ENCODE data around the gene HOXC6.

DNA sequence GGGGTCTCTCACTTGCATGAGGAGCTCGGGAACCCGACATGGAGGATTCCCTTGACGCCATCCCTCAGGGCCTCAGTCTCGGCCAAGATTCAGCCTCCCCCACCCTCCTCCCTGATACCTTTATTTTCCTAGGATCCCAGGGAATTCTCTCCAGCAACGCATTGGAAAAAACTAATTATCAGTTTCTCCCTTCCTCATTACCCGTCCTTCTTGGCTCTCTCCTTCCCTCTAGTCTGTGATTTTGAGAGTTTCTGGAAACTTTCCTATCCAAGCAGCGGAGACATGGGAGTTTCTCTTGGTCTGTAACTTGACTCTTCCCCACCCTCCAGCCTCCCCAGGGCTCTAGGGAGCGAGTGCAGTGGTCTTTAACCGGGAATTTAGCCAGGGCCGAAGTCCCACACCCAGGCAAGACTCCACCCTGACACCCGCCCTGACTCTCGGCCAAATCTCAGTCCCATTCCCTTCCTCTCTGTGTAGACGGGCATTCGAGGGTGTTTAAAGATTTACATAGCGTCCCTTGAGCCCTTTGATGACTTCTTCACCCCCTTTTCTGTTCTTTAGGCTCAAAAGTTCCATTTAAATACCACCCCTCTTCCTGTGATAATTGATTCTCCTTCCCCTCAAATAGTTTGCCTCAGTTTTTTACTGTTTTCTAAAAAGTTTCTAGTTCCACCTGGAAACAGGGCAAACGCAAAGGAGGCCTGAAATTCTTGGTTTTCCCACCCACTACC is 11.3 kb downstream of the HOXC6 start:
- TF ChIP-seq CTCF (IDR thresholded peaks at IDR 0.05 in 2 of 3, conservative IDR thresholded peaks at IDR 0.05 in 1 of 3; ENCODE audit: control insufficient read depth in 2 of 3, extremely low read depth in 1 of 3, insufficient read depth in 1 of 3, low read depth in 3 of 3, low read length in 3 of 3) (no peak), BMI1 (IDR thresholded peaks at IDR 0.05; ENCODE audit: borderline replicate concordance) (no peak), ZZZ3 (IDR thresholded peaks at IDR 0.05; ENCODE audit: control insufficient read depth, insufficient read length, low read depth) (no peak), GABPA (IDR thresholded peaks at IDR 0.05; ENCODE audit: low read depth) (no peak), EP300 (IDR thresholded peaks at IDR 0.05; ENCODE audit: borderline replicate concordance in 1 of 2, control insufficient read depth in 1 of 2, low read depth in 2 of 2, low read length in 2 of 2) (no peak), SIX5 (IDR thresholded peaks at IDR 0.05; ENCODE audit: low read depth, low read length, severe bottlenecking) (no peak), BCL11A (IDR thresholded peaks at IDR 0.05; ENCODE audit: low read depth, low read length) (no peak), SP1 (IDR thresholded peaks at IDR 0.05; ENCODE audit: low read depth, low read length) (no peak), SMC3 (IDR thresholded peaks at IDR 0.05; ENCODE audit: borderline replicate concordance, low read length) (no peak), EZH2 (IDR thresholded peaks at IDR 0.05; ENCODE audit: borderline replicate concordance, control insufficient read depth, low read depth, low read length) (no peak), POLR2A (IDR thresholded peaks at IDR 0.05; ENCODE audit: low read depth, low read length) (no peak), POLR2AphosphoS5 (IDR thresholded peaks at IDR 0.05; ENCODE audit: low read length) (no peak), TCF12 (IDR thresholded peaks at IDR 0.05; ENCODE audit: low read depth, low read length) (no peak)
- TF ChIP-seq, protein P1, sequence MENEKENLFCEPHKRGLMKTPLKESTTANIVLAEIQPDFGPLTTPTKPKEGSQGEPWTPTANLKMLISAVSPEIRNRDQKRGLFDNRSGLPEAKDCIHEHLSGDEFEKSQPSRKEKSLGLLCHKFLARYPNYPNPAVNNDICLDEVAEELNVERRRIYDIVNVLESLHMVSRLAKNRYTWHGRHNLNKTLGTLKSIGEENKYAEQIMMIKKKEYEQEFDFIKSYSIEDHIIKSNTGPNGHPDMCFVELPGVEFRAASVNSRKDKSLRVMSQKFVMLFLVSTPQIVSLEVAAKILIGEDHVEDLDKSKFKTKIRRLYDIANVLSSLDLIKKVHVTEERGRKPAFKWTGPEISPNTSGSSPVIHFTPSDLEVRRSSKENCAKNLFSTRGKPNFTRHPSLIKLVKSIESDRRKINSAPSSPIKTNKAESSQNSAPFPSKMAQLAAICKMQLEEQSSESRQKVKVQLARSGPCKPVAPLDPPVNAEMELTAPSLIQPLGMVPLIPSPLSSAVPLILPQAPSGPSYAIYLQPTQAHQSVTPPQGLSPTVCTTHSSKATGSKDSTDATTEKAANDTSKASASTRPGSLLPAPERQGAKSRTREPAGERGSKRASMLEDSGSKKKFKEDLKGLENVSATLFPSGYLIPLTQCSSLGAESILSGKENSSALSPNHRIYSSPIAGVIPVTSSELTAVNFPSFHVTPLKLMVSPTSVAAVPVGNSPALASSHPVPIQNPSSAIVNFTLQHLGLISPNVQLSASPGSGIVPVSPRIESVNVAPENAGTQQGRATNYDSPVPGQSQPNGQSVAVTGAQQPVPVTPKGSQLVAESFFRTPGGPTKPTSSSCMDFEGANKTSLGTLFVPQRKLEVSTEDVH (IDR thresholded peaks at IDR 0.05; ENCODE audit: low read depth, partially characterized antibody) = no peak

All from GM12878 (cell line).